ENCODE results near the gene CIDEA.

Gene CIDEA

GRCh38 chr18:12318857-12319256, 64.7 kb downstream of the CIDEA start:
- no peak for DNase-seq (ENCODE audit: low spot score)

- no peak for DNase-seq (ENCODE audit: low spot score)
Measured at GRCh38 chr18:12321333-12321732, 67.2 kb downstream of the CIDEA start.

DNA sequence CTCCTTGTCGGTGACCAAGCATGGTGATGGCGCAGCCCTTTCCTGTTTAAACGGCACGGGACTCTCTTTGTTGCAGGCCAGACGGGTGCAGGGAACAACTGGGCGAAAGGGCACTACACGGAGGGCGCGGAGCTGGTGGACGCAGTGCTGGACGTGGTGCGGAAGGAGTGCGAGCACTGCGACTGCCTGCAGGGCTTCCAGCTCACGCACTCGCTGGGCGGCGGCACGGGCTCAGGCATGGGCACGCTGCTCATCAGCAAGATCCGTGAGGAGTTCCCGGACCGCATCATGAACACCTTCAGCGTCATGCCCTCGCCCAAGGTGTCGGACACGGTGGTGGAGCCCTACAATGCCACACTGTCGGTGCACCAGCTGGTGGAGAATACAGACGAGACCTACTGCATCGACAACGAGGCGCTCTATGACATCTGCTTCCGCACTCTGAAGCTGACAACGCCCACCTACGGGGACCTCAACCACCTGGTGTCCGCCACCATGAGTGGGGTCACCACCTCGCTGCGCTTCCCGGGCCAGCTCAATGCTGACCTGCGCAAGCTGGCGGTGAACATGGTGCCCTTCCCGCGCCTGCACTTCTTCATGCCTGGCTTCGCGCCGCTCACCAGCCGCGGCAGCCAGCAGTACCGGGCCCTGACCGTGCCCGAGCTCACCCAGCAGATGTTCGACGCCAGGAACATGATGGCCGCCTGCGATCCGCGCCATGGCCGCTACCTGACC, 71.0 kb downstream of the CIDEA start:
- no peak for DNase-seq (ENCODE audit: low spot score)

DNA sequence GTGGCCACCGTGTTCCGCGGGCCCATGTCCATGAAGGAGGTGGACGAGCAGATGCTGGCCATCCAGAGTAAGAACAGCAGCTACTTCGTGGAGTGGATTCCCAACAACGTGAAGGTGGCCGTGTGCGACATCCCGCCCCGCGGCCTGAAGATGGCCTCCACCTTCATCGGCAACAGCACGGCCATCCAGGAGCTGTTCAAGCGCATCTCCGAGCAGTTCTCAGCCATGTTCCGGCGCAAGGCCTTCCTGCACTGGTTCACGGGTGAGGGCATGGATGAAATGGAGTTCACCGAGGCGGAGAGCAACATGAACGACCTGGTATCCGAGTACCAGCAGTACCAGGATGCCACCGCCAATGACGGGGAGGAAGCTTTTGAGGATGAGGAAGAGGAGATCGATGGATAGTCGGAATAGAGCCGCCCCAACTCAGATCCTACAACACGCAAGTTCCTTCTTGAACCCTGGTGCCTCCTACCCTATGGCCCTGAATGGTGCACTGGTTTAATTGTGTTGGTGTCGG, 71.6 kb downstream of the CIDEA start:
- DNase-seq (ENCODE audit: low spot score), result no peak

GRCh38 chr18:12326711-12327460, 72.7 kb downstream of the CIDEA start:
- no peak for DNase-seq (ENCODE audit: low spot score)

All from AG20443 (cell line).